Colon (tissue), 2 donors: ENCODE results near the gene CIITA.
"Not testable (repeated sequence)": the region's sequence is repeated elsewhere in the genome, so short reads cannot be mapped to it uniquely, and the experiment has no call there.

ENCODE experiments used
- FAIRE-seq: peaks from 2 replicates; lab custom pipeline; 2012; peaks lifted over from hg19 to GRCh38; lab: Jason Lieb, UNC
- donor health status: control.
- donor health status: control.

CIITA gene

GRCh38 chr16:10949424-10949970, 72.5 kb downstream of the CIITA start:
- FAIRE-seq = no peak

GRCh38 chr16:10950393-10950792, 73.4 kb downstream of the CIITA start:
- FAIRE-seq = no peak

- FAIRE-seq = no peak
Observed at GRCh38 chr16:10951026-10951425, 74.0 kb downstream of the CIITA start.

GRCh38 chr16:10954903-10955302, 77.9 kb downstream of the CIITA start:
- no peak for FAIRE-seq

- no peak for FAIRE-seq
Observed at GRCh38 chr16:10957771-10958482, 80.9 kb downstream of the CIITA start.

GRCh38 chr16:10959161-10959560, 82.2 kb downstream of the CIITA start:
- FAIRE-seq = no peak

GRCh38 chr16:10961231-10961630, 84.2 kb downstream of the CIITA start:
- FAIRE-seq = no peak

GRCh38 chr16:10964039-10964890, 87.3 kb downstream of the CIITA start:
- no peak for FAIRE-seq

- FAIRE-seq = no peak
Observed at GRCh38 chr16:10964891-10965326, 87.9 kb downstream of the CIITA start.

GRCh38 chr16:10965440-10966061, 88.5 kb downstream of the CIITA start:
- FAIRE-seq = no peak

- FAIRE-seq = no peak
Observed at GRCh38 chr16:10966129-10966528, 89.1 kb downstream of the CIITA start.

- not testable (repeated sequence) for FAIRE-seq
Observed at GRCh38 chr16:10966559-10966958, 89.6 kb downstream of the CIITA start.

- no peak for FAIRE-seq
Observed at GRCh38 chr16:10967986-10968385, 91.0 kb downstream of the CIITA start.

GRCh38 chr16:10968498-10968897, 91.5 kb downstream of the CIITA start:
- no peak for FAIRE-seq

GRCh38 chr16:10969615-10970014, 92.6 kb downstream of the CIITA start:
- no peak for FAIRE-seq

- no peak for FAIRE-seq
Observed at GRCh38 chr16:10970065-10970464, 93.1 kb downstream of the CIITA start.

- no peak for FAIRE-seq
Observed at GRCh38 chr16:10971560-10971961, 94.6 kb downstream of the CIITA start.

GRCh38 chr16:10972108-10972818, 95.3 kb downstream of the CIITA start:
- FAIRE-seq = no peak

- FAIRE-seq = no peak
Observed at GRCh38 chr16:10972819-10973464, 95.9 kb downstream of the CIITA start.

- no peak for FAIRE-seq
Observed at GRCh38 chr16:10976634-10977033, 99.6 kb downstream of the CIITA start.

GRCh38 chr16:10978124-10978523, 101.1 kb downstream of the CIITA start:
- no peak for FAIRE-seq
